ENCODE measurements around the gene STAT3.
"Not testable (repeated sequence)": the region's sequence is repeated elsewhere in the genome, so short reads cannot be mapped to it uniquely, and the experiment has no call there.

The STAT3 gene

GRCh38 chr17:42313389-42313772 is 74.9 kb downstream of the STAT3 start:
- DNase-seq, result no peak

GRCh38 chr17:42312285-42313130 is 75.7 kb downstream of the STAT3 start:
- peak; percentile 72 for DNase-seq

- no peak for DNase-seq
Measured at GRCh38 chr17:42312035-42312284, 76.3 kb downstream of the STAT3 start.

GRCh38 chr17:42311240-42312034 is 76.8 kb downstream of the STAT3 start:
- no peak for DNase-seq

- DNase-seq, result no peak
Measured at GRCh38 chr17:42310787-42311215, 77.4 kb downstream of the STAT3 start.

GRCh38 chr17:42309986-42310786 is 78.1 kb downstream of the STAT3 start:
- DNase-seq, result no peak

GRCh38 chr17:42309142-42309541 is 79.1 kb downstream of the STAT3 start:
- no peak for DNase-seq

GRCh38 chr17:42308446-42308845 is 79.8 kb downstream of the STAT3 start:
- DNase-seq, result no peak

GRCh38 chr17:42307362-42307927 is 80.8 kb downstream of the STAT3 start:
- no peak for DNase-seq

- no peak for DNase-seq
Measured at GRCh38 chr17:42306385-42306667, 81.9 kb downstream of the STAT3 start.

GRCh38 chr17:42305543-42306384 is 82.5 kb downstream of the STAT3 start:
- peak; percentile 30 for DNase-seq

GRCh38 chr17:42305031-42305330 is 83.3 kb downstream of the STAT3 start:
- DNase-seq, result not testable (repeated sequence)

GRCh38 chr17:42304187-42305030 is 83.8 kb downstream of the STAT3 start:
- DNase-seq, result no peak

- no peak for DNase-seq
Measured at GRCh38 chr17:42303694-42304093, 84.5 kb downstream of the STAT3 start.

- no peak for DNase-seq
Measured at GRCh38 chr17:42301022-42301421, 87.2 kb downstream of the STAT3 start.

- DNase-seq, result not testable (repeated sequence)
Measured at GRCh38 chr17:42299913-42300312, 88.3 kb downstream of the STAT3 start.

GRCh38 chr17:42299361-42299760 is 88.9 kb downstream of the STAT3 start:
- DNase-seq, result not testable (repeated sequence)

GRCh38 chr17:42297775-42298174 is 90.5 kb downstream of the STAT3 start:
- DNase-seq, result not testable (repeated sequence)

- no peak for DNase-seq
Measured at GRCh38 chr17:42296012-42296411, 92.2 kb downstream of the STAT3 start.

GRCh38 chr17:42294469-42295398 is 93.5 kb downstream of the STAT3 start:
- no peak for DNase-seq

All from central memory CD4-positive, alpha-beta T cell (primary cell).